GM12874 (cell line): ENCODE results near the gene CACFD1.

Experiments
- TF ChIP-seq, protein P1 (sequence below): IDR thresholded peaks from 2 replicates; pipeline ENCODE4 v1.5.1; 2011; ENCODE audit warnings: low read depth, mild to moderate bottlenecking, control low read depth, low read length, moderate library complexity; ENCODE audit not compliant: insufficient read depth

Gene CACFD1

DNA sequence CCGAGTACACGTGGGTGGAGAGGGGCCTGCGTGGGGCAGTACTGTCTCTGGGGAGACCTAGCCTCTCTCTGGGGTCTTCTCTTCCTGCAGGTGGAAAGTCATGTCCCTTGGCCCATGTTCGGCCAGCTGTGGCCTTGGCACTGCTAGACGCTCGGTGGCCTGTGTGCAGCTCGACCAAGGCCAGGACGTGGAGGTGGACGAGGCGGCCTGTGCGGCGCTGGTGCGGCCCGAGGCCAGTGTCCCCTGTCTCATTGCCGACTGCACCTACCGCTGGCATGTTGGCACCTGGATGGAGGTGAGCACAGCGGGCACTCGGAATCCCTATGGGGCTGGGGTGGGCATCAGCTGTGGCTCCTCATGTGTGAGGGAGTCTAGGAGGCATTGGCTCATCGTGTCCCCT, 5.5 kb upstream of the CACFD1 start:
- TF ChIP-seq, protein P1, sequence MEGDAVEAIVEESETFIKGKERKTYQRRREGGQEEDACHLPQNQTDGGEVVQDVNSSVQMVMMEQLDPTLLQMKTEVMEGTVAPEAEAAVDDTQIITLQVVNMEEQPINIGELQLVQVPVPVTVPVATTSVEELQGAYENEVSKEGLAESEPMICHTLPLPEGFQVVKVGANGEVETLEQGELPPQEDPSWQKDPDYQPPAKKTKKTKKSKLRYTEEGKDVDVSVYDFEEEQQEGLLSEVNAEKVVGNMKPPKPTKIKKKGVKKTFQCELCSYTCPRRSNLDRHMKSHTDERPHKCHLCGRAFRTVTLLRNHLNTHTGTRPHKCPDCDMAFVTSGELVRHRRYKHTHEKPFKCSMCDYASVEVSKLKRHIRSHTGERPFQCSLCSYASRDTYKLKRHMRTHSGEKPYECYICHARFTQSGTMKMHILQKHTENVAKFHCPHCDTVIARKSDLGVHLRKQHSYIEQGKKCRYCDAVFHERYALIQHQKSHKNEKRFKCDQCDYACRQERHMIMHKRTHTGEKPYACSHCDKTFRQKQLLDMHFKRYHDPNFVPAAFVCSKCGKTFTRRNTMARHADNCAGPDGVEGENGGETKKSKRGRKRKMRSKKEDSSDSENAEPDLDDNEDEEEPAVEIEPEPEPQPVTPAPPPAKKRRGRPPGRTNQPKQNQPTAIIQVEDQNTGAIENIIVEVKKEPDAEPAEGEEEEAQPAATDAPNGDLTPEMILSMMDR, result no peak

DNA sequence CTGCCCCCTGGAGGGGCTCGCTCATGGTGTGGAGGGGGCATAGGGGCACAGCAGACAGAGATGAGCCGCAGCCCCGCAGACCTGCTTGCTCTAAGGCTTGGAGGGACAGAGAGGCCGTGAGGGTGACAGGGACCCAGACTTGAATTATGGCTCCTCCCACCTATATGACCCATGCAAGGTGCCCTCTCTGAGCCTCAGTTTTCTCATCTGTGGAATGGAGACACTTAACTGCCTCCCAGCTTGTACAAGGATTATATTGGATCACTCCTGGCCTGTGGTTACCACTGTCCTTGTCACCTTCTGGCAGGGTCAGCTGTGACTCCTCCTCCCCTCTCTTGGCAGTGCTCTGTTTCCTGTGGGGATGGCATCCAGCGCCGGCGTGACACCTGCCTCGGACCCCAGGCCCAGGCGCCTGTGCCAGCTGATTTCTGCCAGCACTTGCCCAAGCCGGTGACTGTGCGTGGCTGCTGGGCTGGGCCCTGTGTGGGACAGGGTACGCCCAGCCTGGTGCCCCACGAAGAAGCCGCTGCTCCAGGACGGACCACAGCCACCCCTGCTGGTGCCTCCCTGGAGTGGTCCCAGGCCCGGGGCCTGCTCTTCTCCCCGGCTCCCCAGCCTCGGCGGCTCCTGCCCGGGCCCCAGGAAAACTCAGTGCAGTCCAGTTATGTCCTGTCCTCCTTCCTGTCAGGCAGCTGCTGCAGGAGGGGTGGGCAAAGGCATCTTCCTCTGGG, 4.7 kb upstream of the CACFD1 start:
- TF ChIP-seq, protein P1, result no peak

DNA sequence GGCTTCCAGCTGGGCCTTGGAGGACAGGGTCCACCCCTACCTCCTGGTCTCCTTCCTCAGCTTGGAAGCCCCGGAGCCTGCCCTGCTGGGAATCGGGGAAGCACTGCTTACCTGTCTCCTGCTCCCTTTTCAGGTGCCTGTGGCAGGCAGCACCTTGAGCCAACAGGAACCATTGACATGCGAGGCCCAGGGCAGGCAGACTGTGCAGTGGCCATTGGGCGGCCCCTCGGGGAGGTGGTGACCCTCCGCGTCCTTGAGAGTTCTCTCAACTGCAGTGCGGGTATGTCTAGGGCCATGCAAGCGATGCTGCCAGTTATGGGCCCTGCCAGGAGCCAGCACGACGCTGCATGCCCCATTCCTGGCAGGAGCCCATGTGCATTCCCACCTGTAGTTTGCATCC, 3.8 kb upstream of the CACFD1 start:
- TF ChIP-seq, protein P1, result no peak

DNA sequence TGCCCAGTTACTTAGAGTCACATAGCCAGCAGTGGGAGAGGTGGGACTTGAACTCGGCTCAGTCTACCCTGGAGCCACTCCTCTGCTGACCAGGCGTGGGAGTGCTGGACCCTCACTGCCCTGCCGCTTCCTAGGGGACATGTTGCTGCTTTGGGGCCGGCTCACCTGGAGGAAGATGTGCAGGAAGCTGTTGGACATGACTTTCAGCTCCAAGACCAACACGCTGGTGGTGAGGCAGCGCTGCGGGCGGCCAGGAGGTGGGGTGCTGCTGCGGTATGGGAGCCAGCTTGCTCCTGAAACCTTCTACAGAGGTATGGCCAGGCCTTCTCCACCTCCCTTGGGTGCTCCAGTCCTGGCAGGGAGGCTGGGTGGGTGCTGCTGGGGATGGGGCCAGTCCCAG, 3.4 kb upstream of the CACFD1 start:
- TF ChIP-seq, protein P1, result peak; percentile 35; the same call in 1 of the 2 replicates

DNA sequence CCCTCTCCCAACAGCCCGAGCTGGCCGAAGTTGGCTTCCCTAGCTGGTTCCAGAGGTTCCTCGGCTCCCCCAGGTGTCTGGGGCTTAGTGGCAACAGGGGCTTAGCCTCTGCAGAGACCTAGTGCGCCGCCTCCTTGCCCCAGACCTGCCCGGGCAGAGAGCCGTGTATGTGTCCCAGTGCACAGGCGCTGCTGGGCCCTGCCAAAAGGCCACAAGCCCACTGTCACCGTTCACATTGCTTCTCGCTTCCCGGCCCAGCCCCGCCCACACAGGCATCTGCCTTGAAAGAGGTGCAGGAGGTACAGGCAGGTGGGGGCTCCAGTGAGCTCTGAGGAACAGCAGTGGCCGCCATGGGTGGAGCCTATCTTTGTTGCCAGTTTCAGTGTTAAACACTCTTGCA, 2.5 kb upstream of the CACFD1 start:
- TF ChIP-seq, protein P1, result no peak

DNA sequence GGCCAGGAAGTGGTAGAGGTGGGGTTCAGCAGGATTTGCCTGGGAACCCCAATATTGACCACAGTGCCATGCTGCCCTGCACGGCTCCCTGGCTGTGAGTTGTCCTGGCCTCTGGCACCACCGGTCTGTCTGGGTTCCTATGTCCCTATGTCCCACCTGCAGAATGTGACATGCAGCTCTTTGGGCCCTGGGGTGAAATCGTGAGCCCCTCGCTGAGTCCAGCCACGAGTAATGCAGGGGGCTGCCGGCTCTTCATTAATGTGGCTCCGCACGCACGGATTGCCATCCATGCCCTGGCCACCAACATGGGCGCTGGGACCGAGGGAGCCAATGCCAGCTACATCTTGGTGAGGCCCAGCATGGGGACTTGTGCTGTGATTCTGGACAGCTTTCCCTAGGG, 2.0 kb upstream of the CACFD1 start:
- TF ChIP-seq, protein P1, result no peak

DNA sequence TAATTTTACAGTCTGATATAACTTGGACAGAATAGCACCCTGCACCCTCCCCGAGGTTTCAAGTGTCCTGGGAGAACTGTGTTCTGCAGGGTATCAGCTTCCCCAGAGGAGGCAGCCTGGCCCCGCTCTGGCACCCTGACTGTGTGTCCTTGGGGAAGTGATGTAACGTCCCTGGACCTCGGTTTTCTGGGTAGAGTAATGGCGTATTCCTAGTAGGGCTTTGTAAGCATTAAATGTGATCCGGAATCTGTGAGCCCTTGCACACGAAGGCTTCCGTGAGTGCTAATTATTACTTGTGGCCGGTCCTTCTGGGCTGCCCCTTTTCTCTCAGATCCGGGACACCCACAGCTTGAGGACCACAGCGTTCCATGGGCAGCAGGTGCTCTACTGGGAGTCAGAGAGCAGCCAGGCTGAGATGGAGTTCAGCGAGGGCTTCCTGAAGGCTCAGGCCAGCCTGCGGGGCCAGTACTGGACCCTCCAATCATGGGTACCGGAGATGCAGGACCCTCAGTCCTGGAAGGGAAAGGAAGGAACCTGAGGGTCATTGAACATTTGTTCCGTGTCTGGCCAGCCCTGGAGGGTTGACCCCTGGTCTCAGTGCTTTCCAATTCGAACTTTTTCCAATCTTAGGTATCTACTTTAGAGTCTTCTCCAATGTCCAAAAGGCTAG, 1.0 kb upstream of the CACFD1 start:
- TF ChIP-seq, protein P1, result no peak
